Activated CD4-positive, alpha-beta T cell treated with anti-CD3 and anti-CD28 coated beads, Interleukin-2, amount 50 U/mL, for 16 hours (primary cell): ENCODE data around the gene THEMIS2.
A peak's percentile ranks its signal among the peaks of the same experiment; 100 is the strongest.

ENCODE experiments used
- DNase-seq: peaks from one replicate; pipeline ENCODE4 v3.0.0-alpha.2; 2020

Gene THEMIS2

DNA sequence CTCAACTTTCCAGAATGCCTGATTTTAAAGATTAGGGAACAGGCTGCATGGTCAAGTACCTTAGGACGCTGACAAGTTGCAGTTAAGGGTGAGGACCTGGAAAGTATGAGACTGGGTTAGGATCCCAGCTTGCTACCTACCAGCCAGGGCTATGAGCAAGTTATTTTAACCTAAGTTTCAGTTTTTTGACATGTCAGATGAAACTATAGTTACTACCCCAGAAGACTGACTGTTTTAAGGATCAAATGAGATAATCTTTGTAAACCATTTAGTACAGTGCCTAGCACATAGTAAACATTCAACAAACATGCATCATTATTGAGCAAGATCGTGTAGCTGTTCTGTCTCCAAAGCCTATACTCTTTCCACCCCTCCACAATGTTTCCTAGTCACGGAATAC lies 14.4 kb downstream of the THEMIS2 start:
- no peak for DNase-seq

DNA sequence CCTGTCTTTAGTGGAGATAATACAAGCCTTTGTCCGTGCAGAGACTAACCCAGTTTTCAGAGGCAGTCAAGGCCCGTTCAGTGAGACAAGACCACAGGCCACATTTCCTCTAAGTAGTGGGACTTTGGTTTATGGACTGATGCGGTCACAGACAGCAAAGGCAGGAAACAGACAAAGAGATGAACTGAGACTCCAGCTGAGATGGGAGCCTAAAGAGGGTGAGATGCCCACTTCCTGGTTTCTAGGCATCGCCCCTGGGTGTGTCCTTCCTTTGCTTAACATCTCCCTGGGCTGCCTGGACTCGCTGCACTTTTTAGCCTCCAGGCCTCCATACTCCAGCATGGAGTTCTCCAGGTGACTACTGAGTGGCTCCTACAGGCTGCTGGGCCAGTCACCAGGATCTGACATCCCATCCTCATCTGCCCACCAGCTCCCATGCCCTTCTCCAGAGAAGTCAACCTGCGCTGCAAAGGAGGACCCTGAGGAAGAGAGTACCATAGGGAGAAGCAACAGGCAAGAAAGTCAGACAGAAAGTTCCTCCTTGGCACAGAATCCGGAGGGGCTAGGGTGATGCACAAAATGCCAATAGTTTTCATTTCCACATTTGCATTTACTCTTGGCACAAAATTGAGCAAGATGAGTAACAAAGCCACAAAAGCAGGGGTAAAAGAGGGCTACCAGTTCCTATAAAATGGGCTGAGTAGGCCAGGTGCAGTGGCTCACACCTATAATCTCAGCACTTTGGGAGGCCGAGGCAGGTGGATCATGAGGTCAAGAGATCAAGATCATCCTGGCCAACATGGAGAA lies 15.1 kb downstream of the THEMIS2 start:
- peak; percentile 81 for DNase-seq

DNA sequence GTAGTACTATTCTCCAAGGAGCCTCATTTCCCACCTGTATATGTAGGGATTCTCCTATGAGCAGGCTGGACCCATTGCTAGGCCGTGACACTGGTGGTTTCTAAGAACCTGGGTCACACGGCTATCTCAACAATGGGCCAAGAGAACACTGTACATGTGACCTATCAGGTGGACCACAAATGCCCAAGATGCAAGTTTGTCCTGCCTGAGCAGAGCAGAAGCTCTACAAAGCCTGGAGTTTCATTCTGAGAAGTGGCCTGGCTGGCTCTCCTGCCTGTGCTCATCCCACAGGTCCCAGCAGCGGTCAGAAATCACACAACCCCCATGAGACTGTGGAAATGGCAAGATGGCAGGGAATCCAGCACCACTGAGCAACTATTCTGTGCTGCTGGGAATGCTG lies 17.2 kb downstream of the THEMIS2 start:
- no peak for DNase-seq

DNA sequence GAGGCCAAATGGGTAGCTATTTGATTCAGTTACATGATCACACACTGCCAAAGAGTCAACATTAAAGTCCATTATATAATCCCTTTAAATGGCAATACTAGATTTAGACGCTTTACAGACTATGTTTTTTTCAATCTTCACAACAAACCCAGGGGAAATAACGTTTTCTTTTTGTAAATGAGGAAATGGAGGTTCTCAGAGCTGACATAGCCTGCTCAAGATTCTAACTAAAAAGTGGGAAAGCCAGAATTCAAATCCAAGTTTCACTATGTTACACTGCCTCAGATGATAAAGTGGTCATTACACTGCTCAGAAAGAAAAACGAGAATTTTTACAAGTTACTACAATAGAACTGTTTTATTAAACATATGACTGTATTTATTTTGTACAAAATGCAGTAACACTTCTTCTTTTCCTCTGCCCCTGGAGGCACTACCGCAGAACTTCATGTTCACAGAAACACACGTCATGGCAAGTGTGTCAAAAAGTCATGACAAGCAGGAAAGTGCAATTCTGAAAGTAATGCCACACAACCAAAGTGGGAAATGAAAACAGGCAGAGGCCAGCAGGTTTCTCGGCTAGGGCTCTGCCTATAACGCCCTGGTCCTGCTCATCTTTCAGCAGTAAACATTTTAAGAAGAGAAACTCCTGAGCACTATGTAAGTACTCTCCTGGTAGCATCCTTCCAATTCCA lies 19.0 kb downstream of the THEMIS2 start:
- DNase-seq = peak; percentile 74

DNA sequence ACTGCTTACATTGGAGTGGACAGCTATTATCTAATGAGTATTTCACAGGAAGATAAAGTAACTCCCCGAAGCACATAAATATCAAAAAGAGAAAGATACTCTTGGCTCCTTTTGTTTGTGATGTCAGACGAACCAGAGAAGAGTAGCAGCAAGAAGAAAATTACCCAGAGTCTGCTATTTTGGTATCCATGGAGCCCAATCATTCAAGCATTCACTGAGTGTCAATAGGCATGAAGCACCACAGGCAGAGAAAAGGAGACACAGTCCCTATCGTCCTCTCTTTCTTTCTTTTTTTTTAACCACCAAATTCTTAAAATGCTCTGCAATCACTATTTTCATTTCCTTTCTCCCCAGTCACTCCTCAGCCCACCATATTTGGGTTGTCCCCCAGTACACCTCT lies 22.2 kb downstream of the THEMIS2 start:
- no peak for DNase-seq

DNA sequence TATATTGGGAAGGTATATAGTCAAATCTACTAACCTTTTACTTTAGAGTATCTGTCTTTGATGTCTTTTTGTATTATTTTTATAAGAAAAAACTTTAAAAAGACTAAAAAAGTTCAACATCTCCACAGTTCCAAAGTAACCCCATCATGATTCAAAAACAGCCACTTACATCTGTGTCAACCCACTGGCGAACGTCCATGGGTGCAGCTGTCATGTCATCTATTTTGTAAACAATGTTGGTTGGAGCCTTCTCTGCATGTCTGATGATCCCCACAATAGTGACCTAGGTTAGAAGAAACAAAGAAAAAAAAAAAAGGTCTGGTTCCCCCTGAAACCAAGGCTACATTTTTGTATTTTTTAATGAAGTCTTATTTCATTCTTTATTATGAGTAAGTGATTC lies 34.4 kb downstream of the THEMIS2 start:
- DNase-seq = no peak

DNA sequence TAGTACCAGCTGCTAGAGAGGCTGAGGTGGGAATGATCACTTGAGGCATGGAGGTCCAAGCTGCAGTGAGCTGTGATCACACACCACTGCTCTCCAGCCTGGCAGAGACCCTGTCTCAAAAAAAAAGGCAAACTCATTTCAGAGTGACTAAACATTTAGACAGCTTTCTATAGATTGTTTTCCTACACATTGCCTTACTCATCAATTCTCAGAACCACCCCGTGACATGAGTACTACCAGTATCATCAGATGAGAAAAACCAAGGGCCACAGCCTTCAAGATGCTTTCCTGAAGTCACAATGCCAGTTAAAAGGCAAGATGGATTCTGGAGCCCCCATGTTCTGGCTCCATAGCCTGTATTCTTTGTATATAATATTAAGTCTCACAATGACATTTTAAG lies 40.1 kb downstream of the THEMIS2 start:
- DNase-seq = peak; percentile 68

DNA sequence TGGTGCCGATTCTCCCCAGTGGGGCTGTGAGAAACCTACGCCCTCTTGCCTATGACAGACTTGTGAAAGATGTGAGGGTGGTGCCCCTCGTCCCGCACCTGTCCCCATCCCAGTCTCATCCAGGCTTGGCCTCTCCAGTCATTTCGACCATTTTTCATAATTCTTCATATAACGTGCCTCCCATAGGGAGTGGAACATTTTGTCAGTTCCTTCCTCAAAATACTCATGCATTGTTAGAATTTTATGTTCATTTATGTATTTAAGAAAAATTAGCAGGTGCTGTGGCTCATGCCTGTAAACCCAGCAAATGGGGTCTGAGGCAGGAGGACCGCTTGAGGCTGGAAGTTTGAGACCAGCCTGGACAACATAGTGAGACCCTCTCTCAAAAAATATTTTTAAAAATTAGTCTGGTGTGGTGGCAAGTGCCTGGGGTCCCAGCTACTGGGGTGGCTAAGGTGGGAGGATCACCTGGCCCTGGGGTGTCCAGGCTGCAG lies 42.8 kb downstream of the THEMIS2 start:
- DNase-seq = no peak

DNA sequence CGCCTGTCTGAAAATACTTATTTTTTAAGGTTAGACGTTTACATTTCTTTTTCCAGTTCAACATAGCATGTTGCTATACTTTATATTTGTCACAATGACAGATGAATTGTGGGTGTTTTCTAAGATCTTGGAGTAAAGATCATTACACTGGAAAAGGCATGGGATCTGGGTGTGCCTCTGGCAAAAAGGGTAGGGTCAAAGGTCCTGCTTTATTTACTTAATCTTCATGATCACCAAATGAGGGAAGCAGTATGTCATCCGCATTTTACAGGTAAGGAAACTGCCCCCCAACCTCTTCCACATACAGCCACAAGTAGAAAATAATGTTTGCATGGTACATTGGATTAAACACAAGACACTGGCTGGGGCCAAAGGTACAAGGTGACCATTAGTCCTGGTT lies 49.9 kb downstream of the THEMIS2 start:
- DNase-seq = no peak

DNA sequence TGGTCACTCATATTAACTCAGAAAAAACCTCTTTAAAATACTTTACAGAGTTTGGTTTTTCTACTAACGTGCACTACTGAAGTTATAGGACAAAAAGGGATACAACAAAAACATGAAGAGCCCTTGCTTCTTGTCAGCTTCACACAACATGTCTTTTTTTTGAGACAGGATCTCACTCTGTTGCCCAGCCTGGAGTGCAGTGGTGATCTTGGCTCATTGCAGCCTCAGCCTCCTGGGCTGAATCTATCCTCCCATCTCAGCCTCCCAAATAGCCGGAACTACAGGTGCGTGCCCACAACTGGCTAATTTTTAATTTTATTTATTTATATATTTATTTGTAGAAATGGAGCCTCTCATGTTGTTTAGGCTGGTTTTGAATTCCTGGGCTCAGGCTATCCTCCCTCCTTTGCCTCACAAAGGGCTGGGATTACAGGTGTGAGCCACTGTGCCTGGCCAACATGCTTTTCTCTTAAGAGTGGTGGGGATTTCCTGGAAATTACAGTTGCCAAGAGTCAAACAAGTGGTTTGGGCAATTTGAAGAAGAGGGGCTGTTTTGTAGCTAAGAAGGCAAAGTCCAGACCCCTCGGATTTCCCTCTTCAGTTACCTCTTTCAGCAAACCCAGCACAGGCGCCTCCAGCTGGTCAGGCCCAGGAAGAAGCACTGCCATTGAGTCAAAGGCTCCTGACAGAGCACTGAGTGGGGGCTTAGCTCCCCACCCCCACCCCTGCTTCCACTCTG lies 56.0 kb downstream of the THEMIS2 start:
- DNase-seq = peak; percentile 12

DNA sequence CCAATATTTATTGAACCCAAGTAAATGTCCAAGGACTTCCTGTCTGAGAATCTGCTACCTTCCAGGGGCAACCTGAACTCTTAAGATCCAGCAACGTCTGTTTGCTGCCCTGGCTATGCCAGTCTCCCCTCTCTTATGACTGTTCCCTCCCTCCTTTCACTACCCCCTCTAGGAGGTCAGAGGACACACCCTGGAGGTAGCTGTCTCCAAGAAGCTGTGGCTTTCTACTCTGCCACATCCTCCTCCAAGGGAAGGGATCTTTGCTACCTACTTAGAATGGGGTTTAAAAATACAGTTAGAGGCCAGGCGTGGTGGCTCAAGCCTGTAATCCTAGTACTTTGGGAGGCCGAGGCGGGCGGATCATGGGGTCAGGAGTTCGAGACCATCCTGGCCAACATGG lies 58.8 kb downstream of the THEMIS2 start:
- no peak for DNase-seq

DNA sequence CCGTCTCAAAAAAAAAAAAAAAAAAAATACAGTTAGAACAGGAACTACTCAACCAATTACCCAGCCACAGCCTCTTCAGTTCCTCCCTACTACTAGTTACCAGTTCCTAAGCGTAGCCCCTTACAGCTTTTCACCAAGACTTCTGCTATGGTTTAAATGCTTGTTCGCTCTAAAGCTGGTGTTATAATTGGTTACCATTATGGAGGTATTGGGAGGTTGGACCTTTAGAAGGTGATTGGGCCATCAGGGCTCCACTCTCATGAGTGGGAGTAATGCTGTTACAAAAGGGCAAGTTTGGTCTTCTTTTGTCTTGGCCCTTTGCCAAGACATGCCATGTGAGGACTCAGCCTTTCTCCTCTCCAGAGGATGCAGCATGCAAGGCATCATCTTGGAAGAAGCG lies 59.4 kb downstream of the THEMIS2 start:
- DNase-seq = no peak

DNA sequence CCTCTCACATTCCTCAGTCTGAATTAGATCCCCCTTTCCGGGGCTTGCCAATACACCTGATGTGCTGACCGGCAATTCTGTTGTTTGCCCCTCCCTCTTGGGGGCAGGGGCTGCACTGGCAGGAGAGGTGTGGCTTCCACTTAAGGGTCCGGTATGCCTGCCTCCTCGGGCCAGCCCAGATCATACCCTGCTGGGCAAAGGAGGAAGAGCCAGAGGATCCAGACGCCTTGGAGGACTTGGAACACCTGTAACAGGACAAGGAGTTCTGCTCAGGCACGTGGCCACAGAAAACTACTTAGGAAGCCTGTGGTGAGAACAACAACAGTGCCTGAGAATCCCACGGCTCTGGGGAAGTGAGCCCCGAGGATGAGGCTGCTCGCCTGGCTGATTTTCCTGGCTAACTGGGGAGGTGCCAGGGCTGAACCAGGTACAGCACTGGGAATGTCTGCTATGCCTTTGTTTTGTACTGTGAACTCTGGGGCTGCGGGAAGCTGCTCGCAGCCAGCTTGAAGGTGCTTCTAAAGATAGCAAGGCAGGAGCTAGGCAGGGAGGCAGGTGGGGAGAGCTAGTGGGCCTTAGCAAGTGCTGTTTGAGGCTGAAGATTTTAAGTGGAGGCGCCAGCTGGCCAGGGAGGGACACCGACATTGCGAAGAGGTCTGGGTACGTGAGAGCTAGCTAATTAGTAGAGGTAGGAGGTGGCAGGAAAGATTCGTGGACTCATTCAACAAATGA lies 62.6 kb downstream of the THEMIS2 start, which contains the start of gene SMPDL3B:
Gene SMPDL3B, plus strand, starts transcription at position 183 of the 732 bp plus-strand sequence. Its CDS starts 184 bp downstream, at position 367.
- DNase-seq = no peak

DNA sequence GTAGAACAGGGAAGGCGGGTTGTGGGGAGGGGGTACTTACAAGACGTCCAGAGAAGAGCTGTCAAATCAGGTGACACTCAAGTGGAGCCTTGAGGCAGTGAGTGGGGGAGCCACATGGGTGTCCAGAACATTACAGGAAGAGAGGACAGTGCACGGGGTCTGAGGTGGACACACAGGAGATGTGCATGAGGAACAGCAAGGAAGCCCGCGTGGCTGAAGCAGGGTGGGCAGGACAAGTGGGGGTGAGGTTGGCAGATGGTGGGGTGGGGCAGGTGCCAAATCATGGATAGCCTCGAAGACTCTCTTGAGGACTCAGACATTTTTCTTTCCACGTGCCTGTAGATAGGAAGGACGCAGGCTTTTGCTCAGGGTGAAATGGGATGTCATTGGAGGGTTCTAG lies 63.4 kb downstream of the THEMIS2 start:
- no peak for DNase-seq
